ENCODE results near the gene TIMM23B.
"Not testable (repeated sequence)": the region's sequence is repeated elsewhere in the genome, so short reads cannot be mapped to it uniquely, and the experiment has no call there.

Gene TIMM23B

DNA sequence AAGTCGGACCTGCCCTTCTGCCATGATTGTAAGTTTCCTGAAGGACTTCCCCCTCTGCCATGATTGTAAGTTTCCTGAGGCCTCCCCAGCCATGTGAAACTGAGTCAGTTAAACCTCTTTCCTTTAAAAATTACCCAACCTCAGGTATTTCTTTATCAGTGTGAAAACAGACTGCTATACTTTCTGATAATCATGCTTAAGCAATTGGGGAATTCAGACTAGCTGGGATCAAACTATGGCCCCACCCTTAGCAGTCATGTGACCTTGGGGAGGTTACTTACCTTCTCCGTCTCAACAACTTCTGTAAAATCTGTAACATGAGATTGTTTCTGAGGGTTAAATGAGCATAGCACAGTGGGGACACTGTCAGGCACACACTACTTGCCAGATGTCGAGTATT, 45.4 kb downstream of the TIMM23B start:
- DNase-seq: not testable (repeated sequence)

DNA sequence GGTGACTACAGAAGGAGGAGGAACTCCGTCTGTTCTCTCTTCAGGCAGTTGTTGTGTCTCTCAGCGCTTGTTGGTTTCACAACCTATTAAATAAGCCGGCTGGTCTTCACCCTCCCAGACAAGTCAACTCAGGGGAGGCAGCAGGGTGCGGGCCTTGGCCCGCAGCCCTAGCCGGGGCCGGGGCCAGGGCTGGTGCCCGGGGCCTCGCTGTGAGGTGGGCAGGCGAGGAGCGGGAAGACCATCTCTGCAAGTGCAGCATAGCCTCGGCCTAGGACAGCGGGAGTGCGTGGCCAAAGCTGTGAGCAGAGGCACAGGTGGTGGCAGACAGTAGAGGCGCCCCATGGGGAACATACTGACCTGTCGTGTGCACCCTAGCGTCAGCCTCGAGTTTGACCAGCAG, 46.5 kb downstream of the TIMM23B start, which contains the start of gene AGAP6:
Gene AGAP6, plus strand, starts transcription at position 31 of the 400 bp plus-strand sequence. Its CDS starts 310 bp downstream, at position 341.
- DNase-seq: not testable (repeated sequence)

DNA sequence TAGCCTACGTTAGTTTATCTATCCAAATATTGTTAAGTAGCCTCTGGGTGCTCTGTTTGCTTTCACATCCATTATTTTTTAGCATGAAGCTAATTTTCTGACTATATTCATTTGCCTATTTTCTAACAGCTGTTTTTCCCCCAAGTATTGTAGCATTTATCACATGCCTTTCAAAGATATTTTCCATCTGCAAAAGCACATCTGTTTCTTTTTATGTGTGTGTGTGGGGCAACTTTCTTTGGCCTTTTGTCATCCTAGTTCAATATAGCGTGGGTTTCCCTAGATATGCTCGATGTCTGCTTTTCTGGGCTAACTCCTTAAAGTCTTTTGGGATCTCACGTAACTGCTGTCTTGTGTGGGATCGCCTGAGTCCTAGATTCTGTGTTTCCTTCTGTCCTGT, 53.5 kb downstream of the TIMM23B start:
- DNase-seq: not testable (repeated sequence)

- not testable (repeated sequence) for DNase-seq
Observed at GRCh38 chr10:50014024-50014423, 72.2 kb downstream of the TIMM23B start.

DNA sequence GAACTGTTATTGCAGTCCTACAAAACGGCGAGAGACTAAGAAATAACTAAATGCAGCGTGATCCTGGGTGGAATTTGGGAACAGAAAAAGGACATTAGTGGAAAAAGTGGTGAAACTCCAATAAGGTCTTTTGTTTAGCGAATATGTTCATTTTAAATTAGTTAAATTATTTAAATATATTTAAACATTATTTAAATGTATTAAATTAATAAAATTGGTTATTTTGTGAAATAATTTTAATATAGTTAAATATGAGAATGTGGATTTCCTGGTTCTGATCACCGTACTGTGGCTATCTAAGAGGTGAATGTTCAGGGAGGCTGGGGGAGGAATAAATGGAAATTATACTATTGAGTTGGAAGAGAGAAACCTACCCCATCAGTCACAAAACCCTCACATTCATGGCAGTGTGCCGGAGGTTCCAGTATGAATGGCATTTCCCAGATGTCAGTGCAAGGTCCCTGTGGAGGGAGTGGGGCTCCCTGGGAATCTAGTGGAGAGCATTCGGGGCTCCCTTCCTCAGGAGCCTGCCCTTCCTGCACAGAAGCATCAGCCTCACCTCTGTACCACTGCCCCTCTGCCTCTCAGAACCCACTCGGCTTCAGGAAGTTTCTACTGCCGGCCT, 73.9 kb downstream of the TIMM23B start:
- DNase-seq: not testable (repeated sequence)

GRCh38 chr10:50016926-50017325, 75.1 kb downstream of the TIMM23B start:
- not testable (repeated sequence) for DNase-seq

DNA sequence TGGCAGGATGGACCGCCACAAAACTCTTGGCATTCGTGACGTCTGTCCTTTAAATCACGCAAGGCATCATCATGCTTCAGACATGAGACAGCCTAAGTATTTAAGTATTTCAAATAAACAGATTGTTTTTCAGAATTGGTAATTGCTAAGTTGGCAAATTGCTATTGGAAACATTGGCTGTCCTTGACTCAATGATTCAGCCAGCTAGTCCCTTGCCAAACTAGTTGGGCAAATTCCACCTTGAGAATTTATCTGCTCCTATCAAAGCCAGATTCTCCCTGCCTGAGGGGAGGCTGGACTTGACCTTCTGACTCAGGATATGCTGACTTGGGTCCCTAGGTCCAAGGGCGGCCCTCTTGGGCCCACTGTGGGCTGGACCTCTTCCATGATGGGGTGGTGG, 75.8 kb downstream of the TIMM23B start:
- DNase-seq: not testable (repeated sequence)

DNA sequence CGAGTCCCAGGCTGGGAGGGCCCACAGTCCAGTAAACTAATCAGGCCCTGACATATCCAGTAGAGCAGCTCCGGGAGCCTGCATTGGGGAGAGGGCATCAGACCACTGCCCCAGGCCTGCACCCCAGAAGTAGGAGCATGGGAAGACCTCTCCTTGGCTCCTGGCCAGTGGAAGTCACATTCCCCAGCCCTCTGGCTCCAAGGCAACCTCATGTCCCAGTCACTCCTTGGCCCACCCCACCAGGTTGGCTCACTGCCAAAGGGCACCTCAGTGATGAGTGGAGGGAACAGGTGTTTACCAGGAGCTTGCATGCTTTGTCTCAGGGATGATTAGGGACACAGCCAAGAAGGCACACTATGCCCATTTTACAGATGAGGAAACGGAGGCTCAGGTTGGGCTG, 77.4 kb downstream of the TIMM23B start:
- DNase-seq: not testable (repeated sequence)

DNA sequence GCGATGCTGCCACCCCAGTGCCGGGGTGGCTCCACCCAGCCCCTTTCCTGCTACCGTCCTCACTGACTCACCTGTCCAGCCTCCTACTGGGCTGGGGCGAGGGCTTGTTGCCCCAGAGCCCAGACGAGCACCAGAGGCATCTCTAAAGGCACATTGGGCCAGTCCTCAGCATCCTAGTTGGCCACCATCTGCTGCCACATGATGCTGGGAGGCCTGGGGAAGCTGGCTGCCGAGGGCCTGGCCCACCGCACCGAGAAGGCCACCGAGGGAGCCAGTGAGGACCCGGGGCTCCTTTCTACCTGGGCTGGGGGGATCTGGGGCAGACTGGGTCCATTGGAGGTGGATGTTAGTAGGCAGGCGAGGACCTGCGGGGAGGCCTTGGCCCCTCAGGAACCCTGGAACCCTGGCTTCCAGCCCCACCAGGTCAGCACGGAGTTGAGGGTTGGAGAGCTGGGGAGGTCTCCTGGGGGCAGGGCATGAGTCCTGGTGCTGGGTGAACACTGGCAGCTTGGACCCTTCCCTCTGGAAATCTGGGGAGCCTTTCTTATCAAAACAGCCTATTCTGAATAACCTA, 78.7 kb downstream of the TIMM23B start:
- not testable (repeated sequence) for DNase-seq

DNA sequence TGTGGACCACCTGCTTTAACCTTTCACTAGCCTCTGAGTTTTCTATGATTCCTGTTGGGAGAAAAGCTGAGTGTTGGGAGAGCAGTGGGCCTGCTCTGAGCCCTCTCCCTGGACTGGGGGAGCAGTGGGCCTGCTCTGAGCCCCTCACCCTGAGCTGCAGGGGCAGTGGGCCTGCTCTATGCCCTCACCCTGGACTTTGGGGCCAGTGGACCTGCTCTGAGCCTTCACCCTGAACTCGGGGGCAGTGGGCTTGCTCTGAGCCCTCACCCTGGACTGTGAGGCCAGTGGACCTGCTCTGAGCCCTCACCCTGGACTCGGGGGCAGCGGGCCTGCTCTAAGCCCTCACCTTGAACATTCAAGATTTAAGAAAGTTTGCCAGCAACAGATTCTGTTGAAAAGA, 79.8 kb downstream of the TIMM23B start:
- no peak for DNase-seq

Data from activated naive CD4-positive, alpha-beta T cell treated with Interleukin-2 at 50 U/mL for 16 hours (primary cell).